Limb (tissue), 2 donors: ENCODE results near the gene RHBDD1.

Source experiments
- DNase-seq, 2 donors: peaks; one replicate each; pipeline ENCODE4 v3.0.0-alpha.2; 2016; ENCODE audit errors: extremely low spot score in 2 of 2

Gene RHBDD1

GRCh38 chr2:226835796-226836547, at the start of gene RHBDD1:
TSS of gene RHBDD1 (plus strand) at chr2:226836054. CDS start at chr2:226864694, 28,640 bp downstream.
- DNase-seq: peak; percentile 92 to 95

GRCh38 chr2:226788064-226788463, 47.8 kb upstream of the RHBDD1 start:
- DNase-seq: no peak

GRCh38 chr2:226788881-226789490, 46.9 kb upstream of the RHBDD1 start:
- no peak for DNase-seq

GRCh38 chr2:226790011-226790410, 45.8 kb upstream of the RHBDD1 start:
- DNase-seq: no peak

GRCh38 chr2:226790431-226790830, 45.4 kb upstream of the RHBDD1 start:
- DNase-seq: no peak

- DNase-seq: no peak
Measured at GRCh38 chr2:226791056-226791486, 44.8 kb upstream of the RHBDD1 start.

- peak; percentile 86 to 94 for DNase-seq
Measured at GRCh38 chr2:226791487-226792081, 44.3 kb upstream of the RHBDD1 start.

GRCh38 chr2:226792155-226792881, 43.5 kb upstream of the RHBDD1 start:
- DNase-seq: no peak

GRCh38 chr2:226793646-226794045, 42.2 kb upstream of the RHBDD1 start:
- no peak for DNase-seq

- DNase-seq: no peak
Measured at GRCh38 chr2:226794196-226794661, 41.6 kb upstream of the RHBDD1 start.

GRCh38 chr2:226794751-226795171, 41.1 kb upstream of the RHBDD1 start:
- peak in 1 of 2 donors; percentile 32 for DNase-seq

GRCh38 chr2:226795281-226796011, 40.4 kb upstream of the RHBDD1 start:
- DNase-seq: peak in 1 of 2 donors; percentile 33

- peak in 1 of 2 donors; percentile 30 for DNase-seq
Measured at GRCh38 chr2:226796012-226796839, 39.6 kb upstream of the RHBDD1 start.

- peak in 1 of 2 donors; percentile 46 for DNase-seq
Measured at GRCh38 chr2:226796840-226797288, 39.0 kb upstream of the RHBDD1 start.

- DNase-seq: peak in 1 of 2 donors; percentile 46
Measured at GRCh38 chr2:226797289-226797988, 38.4 kb upstream of the RHBDD1 start.

GRCh38 chr2:226797989-226798421, 37.8 kb upstream of the RHBDD1 start:
- no peak for DNase-seq

GRCh38 chr2:226798422-226799210, 37.2 kb upstream of the RHBDD1 start:
- DNase-seq: peak in 1 of 2 donors; percentile 85

- peak; percentile 82 to 90 for DNase-seq
Measured at GRCh38 chr2:226799211-226799975, 36.5 kb upstream of the RHBDD1 start, which contains the start of gene IRS1. TSS of gene IRS1 (minus strand) at chr2:226799820. CDS start at chr2:226798738, 1,082 bp downstream.
